GM04503 (cell line): Measurements from ENCODE around the gene CFAP100.

Source experiments
- DNase-seq: peaks from one replicate; pipeline ENCODE4 v3.0.0-alpha.2; 2012; ENCODE audit warnings: low read depth

Gene CFAP100

DNA sequence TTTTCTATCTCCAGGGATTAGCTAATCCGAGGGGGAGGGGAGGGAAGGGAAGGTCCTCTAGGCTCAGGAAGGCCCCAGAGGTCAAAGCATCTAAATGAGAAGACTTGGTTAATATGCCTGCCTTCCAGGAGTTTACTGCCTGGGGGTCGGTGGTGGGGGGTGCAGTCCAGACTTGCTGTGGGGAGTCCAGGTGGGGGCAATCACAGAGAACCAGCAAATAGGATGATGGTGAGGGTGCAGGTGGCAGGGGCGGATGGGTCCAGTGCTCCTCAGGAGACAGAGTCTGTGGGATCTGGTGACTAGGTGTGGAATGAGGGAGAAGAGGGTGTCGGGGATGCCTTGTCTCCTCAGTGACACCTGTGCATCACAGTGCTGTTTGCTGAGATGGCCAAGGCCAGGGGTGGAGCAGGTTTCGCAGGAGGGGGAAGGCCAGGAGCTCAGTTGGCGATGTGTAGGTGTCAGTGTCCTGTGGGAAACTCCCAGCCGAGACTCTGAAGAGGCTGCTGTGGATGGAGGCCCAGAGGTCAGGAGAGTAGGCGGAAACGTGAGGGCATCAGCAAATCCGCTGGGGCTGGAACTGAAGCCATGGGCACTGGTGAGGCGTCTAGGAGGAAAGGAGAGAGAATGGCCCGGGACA, 8.1 kb downstream of the CFAP100 start:
- DNase-seq, result no peak

DNA sequence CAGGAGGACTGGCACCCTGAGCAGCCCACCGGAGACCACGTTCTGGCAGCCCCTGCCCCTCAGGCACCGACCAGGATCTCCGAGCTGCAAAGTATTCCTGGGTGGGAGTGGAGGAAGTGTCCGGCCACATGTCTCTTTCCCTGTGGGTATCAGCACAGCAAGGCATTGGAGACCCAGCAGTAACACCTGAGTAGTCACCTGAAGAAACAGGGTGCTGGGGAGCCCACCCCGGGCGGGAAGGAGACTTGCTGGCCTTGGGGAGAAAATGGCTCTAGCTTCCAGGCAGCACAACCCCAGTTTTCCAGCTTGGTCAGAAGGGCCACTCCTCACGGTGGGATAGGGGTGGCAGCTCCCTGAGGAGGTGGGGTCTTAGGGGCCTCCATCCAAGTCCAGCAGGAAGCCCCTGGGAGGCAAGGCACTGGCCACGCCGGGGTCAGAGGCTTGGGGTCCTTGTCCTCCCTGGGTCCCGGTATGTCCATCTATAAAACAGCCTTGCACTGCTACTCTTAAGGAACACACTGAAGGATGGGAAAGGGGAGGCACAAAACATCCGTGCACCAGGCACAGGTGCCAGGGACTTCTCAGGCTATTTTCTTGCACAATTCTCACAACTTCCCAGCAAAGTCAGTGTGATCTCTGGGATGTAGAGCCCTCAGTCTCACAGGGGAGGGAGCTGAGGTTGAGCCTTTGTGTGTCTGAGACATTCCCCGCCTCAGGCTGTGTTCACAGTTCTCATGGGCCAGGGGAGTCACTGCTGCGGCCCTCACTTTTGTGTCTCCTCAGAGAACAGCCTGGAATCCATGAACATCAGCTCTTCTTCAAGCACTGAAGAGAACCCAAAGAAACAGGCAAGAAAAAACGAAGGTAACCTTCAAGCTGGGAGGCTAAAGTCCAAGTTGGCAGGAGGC, 11.9 kb downstream of the CFAP100 start:
- no peak for DNase-seq

DNA sequence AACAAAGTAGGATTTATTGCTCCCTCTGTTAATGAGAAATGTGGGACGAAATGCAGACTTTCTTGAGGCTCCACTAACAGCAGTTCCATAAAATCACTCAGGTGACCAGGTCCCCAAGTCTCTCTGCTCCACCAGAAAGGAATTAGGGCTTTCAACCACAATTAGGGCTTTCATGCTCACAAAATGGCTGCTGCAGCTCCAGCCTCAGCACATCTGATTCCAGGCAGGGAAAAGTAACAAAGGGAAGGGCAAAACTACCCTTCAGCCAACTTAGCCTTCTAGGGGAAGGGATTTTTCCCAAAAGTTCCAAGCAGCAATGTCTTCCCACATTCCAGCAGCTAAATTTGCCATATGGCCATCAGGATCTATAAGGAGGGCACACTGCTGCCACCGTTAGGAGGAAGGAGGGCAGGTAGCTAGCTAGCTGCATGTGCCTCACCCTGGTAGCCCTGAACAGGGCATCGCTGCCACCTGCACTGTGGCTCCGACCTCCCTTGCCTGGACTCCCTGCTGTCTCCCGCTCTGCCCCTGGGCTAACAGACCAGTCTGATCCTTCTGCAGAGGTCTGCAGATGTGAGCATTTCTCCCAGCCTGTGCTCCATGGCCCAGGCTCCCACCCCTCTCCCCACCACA, 12.8 kb downstream of the CFAP100 start:
- no peak for DNase-seq

DNA sequence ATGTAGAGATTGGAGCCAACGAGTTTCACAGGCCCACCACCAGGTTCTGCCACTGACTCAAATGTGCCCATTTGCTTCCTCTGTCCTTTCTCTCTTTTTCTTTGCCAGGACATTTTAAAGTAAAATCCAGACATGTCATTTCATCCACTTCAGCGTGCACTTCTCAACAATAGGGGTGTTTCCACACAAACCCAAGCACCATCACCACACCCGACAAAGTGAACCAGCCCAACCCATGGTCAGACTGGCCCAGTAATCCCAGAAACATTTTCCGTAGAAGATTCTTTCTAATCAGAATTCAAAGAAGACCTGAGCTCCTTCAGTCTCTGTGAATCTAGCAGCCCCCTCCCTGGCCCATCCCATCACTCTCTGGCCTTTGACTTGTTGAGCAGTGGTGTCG, 13.4 kb downstream of the CFAP100 start:
- DNase-seq, result no peak

DNA sequence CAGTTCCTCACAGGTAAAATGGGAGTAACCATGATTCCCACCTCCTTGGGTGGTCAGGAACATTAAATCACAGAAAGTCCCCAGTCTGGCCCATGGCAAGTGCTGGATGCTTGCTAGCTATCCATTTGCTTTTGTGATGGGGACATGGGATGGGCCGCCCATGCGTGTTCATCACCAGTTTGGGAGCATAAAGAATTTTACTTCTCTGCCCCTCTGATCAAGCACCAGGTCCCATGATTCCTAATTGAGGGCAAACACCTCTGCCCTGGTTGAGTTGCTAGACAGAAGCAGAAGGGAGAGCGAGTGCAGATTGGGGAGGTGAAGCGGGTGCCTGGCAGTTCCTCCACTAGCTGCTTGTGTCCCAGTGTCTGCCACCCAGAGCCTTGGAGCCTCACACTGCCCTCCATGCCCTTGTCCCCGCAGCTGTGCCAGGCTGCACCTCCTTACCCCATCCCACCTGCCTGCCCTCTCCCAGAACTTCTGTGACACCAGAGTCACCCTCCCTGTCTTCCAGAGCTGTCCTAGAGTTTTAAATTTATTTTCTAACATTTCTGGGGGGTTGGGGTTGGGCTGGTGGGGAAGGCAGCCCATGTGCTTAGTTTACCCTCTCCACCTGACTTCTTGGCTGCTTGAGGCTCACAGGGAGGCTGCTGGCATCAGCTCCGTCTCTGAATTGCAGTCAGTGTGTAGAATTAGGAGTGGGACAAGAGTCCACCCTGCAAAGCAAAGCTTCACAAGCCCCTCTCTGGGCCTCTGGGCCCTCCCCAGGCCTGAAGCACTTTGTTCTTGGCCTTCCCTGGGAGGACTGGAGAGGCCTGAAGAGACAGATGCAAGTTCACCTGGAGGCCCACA, 18.4 kb downstream of the CFAP100 start:
- no peak for DNase-seq

DNA sequence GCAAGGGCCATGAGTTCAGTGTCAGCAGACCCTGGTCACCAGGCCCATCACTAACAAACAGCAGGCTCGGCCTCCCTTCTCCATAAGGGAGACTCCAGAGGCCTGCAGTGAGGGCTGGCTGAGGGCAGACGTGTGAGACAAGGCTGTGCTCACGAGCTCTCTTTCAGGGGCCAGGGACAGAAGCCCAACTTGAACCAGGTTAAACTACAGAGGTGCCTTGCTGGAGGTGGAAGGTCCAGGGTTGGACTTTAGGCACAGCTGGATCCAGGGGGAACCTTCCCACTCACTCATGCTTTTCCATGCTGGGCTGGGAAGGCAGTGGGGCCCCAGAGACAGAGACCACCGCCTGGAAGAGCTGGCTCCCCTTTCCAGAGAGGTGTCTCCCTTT, 19.0 kb downstream of the CFAP100 start:
- no peak for DNase-seq

DNA sequence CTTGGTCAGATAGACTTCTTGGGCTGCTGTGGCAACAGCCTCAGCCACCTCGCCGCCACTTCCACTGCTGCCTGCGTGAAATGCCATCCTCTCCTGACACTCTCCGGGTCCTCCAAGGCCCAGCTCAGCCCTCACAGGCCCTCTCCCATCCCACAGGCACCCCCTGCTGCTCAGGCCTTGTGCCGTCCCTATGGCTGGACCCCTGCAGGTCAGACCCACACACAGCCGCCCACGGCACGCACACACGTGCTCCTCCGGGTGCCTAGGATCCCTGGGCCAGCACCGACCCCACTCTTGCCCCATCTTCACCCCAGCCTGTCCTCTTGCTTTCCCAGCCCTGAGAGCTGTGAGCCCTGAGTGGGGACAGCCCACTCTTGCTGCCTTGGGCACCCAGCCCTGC, 19.7 kb downstream of the CFAP100 start:
- DNase-seq, result no peak

DNA sequence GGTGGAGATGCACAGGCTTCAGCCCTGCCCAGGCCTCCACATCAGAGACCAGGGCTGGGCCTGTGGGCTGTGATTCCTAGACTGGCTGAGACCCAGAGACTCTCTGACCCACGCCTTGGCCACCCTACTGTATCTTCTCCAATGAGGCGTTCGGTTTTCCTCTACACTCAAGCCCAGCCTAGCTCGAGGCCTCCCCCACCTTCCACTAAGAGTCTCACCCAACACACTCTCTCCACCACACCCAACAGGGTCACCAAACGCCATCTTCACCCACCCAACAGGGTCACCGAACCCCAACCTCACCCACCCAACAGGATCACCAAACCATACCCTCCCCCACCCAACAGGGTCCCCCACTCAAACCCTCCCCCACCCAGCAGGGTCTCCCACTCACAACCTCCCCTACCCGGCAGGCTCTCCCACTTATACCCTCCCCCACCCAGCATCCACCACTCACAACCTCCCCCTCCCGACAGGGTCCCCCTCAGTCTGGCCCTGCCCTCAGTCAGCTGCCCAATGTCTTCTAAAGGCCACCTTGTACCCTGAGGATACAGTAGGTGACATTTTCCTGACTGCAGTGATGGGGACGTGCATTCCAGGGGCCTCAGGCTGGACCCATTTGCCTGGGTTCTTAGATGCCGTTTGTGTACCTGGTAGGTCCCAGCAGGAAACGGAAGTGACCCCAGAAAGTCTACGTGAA, 20.4 kb downstream of the CFAP100 start:
- DNase-seq, result no peak

DNA sequence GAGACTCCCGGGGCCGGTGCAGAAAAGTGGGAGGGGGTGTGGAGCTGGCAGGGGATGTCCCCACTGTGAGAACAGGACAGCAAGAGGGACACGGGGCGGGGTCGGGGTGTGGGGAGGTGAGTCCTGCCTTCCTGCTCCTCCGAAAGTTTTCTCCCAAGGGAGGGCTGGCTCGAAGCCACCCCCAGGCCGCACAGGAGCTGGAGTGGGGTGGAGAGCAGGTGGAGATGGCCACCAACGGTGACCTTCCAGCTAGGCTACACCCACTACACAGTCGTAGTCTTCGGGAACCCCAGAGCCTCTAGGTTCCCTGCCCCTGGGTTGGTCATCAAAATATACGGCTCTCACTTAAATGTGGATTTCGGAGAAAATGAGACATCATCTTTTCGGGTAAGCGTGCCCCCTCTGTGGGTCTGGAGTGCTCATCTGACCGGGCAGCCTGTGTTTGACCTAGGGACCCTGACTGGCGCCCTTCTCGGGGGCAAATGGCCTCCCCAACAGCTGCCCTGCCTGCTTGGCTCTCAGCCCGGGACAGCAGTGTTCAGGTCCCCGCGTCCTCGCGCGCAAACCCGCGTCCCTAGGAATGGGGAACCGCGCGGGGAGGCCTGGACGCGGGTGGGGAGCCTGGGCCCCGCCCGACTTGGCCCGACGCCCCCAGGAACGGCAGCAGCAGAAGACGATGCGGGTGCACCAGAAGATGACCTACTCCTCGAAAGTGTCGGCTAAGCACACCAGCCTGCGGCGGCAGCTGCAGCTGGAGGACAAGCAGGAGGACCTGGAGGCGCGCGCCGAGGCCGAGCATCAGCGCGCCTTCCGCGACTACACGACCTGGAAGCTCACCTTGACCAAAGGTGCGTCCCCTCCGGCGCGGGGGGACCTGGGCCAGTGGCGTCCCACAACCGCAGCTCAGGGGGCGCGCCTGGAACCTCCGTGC, 21.2 kb downstream of the CFAP100 start:
- DNase-seq, result no peak

DNA sequence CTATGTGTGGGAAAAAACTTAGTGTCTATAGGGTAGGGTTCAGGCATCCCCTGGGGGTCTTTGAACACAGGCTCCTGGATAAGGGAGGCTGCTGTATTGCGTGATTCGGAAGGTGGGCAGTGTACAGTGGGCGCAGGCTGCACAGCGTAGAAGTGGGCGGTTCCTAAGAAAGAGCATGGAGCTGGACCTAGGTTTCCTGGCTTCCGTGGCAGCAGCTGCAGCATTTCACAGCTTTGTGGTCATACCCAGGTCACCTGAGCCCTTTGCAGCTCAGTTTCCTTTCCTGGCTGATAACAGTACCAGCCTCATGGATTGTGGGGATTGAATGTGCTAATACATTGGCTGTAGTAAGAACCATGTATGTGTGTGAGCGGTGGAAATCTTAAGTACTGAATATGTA, 22.2 kb downstream of the CFAP100 start:
- no peak for DNase-seq

DNA sequence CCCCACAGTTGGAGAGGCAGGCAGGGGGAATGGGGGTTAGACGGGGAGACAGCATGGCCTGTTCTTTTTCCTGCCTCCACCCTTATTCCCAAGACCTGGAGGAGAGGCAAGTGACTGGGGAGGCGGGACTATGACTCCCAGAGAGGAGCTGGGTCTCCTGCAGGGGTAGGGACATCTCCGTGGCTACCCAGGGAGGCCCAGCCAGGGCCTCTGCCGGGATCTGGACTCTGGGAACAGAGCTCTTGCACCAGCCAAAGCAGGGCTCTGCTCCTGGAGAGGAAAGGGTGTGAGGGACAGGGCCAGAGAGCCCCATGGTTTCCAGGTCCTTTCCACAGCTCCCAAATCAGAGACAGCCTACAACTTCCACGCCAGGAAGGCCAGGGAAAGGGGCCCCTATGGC, 22.8 kb downstream of the CFAP100 start:
- no peak for DNase-seq

DNA sequence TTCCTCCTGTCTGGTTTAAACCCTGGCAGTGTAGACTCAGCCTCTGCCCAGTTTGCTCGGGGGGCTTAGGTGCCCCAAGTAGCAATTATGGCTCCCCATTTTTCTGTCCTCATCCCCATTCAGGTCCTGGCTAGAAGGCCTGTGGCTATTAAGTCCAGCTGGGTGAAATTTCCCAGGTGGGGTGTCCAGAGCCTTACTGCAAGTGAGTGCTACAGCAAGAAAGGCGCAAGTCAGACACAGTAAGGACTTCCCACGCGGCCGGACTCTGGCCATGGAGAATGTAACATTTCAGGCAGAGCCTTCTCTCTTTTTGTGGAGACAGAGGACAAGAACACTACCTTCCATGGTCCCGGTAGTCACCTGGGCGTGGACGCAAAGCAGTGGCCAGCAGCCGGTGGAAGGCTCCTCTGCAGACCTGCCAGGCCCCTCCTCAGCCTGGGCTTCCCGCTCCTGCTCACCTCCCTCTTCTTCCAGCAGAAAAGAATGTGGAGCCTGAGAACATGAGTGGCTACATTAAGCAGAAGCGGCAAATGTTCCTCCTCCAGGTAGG, 23.3 kb downstream of the CFAP100 start:
- no peak for DNase-seq

DNA sequence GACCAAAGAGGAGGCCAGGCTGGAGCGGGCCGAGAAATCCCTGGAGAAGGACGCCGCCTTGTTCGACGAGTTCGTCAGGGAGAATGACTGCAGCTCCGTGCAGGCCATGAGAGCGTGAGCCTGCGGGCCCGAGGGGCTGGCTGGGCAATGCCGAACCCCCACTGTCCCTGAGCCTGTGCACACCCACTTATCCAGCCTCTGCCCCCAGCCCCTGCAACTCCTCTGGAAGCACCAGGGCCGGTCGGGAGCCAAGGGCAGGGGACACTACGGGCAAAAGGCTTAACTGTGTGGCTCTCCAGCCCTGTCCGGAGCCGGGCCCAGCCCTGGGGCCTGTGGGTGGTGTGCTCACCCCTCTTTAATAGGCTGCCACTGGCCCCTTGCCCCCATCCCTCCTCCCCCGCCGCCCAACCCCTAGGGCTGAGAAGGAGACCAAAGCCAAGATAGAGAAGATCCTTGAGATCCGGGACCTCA, 24.0 kb downstream of the CFAP100 start:
- DNase-seq, result no peak

DNA sequence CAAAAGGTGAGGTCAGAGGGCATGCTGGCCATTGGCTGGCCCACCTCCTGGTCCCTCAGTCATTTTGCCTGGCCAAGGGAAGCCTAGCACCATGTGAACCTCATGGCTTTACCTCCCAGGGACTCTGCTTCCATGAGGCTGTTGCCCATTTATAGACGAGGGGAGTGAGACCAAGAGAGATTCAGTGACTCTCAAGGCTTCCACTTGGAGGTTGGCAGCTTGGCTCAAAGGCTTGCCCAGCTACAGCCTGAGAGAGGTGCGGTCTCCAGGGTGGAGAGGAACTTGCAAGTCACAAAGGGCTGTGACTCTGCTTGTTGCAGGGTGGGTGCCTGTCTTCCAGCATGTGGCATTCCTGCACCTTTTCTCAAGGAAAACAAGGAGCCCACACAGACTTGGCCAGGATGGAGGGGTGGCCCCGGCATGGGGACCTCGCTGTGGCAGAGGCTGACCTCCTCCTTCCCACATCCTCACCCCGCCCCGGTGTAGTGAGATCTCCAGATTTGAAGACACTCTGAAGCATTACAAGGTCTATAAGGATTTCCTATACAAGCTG, 24.5 kb downstream of the CFAP100 start:
- no peak for DNase-seq

DNA sequence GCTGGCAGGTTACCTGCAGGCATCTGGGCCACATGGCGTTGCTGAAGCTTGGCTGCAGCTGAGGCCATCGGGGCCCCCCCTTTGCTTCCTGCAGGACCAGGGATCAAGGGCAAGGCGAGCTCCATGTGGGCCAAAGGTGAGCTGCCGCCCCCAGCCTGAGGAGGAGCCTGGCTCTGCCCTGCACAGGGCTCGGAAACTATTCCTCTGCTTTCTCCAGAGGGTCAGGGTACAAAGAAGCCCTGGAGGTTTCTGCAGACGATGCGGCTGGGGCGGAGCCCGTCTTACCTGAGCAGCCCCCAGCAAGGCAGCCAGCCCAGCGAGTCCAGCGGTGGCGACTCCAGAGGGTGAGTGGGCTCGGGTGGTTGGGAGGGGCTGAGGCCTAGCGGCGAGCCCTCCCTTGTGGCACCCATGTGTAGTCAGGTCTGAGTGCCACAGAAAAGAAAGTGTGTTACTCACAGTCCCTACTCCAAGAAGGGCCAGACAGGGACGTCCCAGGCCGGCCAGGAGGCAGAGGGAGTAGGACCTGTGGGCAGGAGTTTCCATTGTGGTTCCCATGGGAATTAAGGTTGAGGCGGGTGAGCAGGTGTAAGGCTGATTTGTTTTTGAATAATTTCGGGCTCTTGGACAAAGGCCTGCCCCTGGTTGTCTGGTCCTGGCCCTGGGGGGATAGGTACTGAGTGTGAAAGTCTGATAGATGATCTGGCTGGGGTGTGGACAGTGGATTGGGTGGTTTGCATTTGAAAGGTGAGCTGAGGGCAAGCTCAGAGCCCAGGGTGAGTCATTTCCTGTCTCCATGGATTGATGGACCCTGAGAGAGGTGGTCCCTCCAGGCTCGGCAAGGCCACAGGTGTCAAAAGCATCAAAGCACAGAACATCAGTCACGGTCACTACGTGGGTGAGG, 25.4 kb downstream of the CFAP100 start:
- no peak for DNase-seq

DNA sequence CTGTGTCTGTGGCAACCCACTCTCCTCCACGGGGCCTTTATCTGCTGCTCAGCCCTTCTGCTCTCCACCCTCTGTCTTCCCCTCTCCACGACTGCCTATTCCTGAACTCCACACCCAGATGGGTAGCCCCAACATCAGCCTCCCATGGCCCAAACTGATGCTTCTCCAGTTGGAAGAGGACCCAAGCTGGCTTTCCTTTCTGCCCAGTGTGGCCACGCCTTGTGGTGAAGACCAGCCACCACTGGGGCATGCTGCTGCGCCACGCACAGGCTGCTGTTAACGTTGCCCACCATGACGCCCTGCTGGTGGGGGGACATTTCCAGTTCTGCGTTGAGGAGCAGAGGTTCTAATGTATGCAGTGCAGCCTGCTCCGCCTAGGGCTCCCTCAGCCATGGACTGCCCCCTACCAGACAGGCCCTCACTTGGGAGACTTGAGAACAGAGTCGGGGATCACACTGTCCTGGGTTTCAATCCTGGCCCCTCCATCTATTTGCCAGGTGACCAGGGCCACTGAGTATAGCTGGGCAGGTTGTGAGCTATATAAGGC, 26.9 kb downstream of the CFAP100 start:
- no peak for DNase-seq

DNA sequence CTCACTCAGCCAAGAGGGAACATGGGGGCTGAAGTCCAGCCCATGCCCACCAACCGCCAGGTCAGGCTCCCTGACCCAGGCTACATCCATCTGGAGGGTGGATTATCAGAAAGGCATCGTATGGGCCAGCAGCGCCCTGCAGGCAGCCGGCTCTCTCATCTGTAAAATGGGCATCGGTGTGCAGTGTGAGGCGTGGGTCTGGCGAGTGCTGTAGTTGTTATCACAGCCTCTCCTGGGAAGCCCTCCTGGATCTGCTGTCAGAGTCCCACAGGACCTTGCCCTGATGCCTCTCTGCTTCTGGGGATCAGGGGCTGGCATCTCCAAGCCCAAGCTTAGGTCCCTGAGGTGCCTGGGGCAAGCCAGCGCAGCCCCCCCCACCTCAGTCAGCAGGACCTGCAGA, 27.4 kb downstream of the CFAP100 start:
- no peak for DNase-seq

DNA sequence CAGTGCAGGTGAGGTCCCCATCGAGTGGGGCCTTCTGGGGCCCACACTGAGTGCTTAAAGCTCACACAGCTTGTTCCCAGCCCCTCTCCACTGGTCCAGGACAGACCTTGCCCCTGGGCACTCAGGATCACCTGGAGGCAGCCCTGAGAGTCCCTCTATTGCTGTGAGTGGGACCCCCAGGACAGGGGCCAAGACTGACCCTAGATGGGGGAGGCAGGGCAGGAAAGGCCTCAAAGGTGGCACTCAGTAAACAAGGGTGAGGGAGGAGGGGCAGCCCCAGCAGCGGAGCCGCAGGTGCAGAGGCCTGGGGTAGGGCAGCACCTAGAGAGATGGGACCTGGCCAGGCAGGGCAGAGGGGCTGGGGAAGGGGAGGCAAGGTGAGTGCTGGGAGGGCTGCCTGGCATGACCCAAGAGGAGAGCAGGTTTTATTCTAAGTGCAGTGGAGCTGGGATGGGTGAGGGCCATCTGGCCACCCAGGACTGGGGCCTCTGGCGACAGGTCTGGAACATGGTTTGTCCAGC, 27.9 kb downstream of the CFAP100 start:
- DNase-seq, result no peak
